Measurements from ENCODE around the gene GAS2L2.
"Not testable (repeated sequence)": the region's sequence is repeated elsewhere in the genome, so short reads cannot be mapped to it uniquely, and the experiment has no call there.

The GAS2L2 gene

GRCh38 chr17:35726127-35726952, 26.7 kb downstream of the GAS2L2 start:
- peak; percentile 97 for DNase-seq

DNA sequence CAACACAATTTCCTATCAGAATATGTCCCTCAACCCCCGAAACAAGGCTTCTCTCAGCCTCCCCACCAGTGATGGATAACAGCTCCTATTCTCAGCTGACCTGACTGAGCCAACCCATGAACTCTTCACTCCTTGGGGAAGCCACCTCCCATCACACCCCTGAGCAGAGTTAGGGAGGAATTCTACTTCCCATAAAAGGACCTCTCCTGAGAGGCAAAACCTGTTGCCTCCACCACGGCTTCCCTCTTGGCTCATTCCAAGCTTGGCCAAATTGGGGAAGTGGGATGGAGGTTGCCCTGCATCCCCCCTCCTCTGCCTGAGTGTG, 27.3 kb downstream of the GAS2L2 start:
- DNase-seq: peak; percentile 25

GRCh38 chr17:35725058-35725457, 28.0 kb downstream of the GAS2L2 start:
- DNase-seq: no peak

GRCh38 chr17:35723735-35724134, 29.3 kb downstream of the GAS2L2 start:
- no peak for DNase-seq

GRCh38 chr17:35717475-35717874, 35.6 kb downstream of the GAS2L2 start:
- DNase-seq: no peak

GRCh38 chr17:35716897-35717465, 36.1 kb downstream of the GAS2L2 start:
- no peak for DNase-seq

GRCh38 chr17:35716173-35716572, 36.9 kb downstream of the GAS2L2 start:
- no peak for DNase-seq

DNA sequence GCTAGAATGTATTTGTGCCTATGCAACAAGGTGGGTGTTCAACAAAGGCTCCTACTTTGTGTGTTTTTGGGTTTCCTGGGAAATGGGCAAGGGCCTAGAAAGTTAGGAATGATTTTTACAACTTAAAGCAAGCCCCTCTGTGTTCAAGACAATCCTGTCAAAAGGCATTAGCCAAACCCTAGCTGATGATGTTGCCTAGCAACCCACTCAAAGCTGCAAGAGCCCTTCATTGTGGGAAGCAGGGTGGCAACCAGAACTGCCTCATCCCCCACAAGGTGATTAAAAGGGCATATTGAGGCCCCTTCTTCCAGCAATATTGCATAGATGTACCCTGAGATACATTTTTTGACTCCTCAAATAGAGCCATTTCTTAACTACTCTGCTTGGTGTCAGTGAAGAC, 37.6 kb downstream of the GAS2L2 start:
- no peak for DNase-seq

GRCh38 chr17:35714988-35715387, 38.1 kb downstream of the GAS2L2 start:
- no peak for DNase-seq

- DNase-seq: peak; percentile 95
These were observed 39.8 kb downstream of the GAS2L2 start for GRCh38 chr17:35713069-35713728.

DNA sequence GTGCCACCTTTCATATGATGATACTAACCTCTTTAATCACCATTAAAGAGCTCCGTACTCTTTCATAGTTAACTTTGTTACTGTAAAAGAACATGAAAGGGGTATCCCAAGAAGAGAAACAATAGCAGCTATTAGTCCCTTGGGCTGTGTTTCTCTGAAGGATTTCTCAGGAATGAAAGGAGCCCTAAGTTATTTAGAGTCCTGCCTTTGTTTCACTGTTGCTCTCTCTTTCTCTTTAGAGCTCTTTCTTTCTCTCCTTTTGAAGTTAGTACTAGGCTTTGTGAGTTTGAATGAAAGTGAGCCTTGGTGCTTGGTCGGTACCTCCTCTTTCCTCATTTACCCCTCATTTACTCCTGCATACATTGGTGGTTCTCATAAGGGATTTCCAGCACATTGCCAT, 42.1 kb downstream of the GAS2L2 start:
- no peak for DNase-seq

DNA sequence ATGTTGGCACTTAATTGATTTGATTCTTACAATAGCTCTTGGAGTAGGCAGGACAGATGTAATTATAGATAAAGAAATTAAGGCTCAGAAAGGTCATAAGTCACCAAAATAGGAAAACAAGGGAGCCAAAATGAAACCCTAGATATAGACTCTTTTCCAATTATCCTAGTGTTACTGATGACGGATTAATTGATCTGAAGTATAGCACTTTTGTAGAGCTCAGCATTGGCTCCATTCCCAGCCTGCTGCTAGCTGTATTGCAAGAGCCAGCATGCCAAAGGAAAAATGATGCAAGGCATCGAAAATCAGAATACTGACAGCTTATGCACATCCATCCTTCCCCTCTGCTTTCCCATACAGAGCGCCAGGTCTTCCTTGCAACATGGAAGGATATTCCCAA, 43.2 kb downstream of the GAS2L2 start:
- DNase-seq: peak; percentile 76

DNA sequence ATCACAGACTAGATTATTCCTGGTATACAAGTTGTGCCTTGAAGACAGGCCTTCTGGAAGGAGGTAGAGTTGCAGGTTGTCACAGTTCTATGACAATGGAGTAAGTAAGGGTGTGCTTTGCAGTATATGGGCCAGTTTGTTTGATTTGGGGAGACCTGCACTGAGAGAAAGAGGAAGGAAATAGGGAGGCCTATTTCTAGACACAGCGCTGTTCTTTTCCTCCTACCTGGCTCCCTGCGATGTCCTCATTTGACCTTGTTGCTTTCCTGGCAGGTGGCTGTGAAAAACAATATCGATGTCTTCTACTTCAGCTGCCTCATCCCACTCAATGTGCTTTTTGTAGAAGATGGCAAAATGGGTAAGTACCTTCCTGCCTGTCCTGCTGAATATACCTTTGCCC, 44.1 kb downstream of the GAS2L2 start:
- DNase-seq: no peak

DNA sequence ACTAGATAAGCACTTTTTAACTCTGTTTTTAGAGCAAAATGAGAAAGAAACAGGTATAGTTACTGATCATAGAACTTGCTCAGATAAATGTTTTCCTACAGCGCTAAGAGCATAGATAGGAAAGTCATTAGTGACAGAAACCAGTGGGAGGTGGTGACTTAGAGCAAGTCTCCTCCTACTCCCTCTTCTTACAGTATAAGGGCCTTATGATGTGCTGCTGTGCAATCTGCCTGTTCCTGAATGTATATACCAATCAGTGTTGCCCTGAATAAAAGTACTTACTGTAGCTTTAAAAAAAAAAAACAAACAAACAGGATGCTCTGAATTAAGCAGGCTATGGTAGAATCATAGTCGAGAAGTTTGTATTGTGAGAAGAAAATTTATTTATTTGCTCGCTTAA, 44.9 kb downstream of the GAS2L2 start:
- DNase-seq: no peak

DNA sequence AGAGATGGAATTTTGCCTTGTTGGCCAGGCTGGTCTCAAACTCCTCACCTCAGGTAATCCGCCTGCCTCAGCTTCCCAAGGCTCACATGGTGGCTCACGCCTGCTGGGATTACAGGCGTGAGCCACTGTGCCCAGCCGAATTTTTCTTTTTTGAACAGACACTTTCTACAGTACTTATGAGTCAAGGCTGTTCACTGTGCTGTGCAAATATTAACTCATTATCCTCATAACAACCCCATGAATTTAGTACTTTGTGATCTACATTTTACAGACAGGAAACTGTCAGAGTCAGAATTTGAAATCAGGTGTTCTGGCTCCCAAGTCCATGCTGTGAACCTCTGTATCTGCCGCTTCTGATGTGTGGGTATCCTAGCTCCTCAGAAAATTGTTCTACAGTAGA, 47.3 kb downstream of the GAS2L2 start:
- DNase-seq: no peak

DNA sequence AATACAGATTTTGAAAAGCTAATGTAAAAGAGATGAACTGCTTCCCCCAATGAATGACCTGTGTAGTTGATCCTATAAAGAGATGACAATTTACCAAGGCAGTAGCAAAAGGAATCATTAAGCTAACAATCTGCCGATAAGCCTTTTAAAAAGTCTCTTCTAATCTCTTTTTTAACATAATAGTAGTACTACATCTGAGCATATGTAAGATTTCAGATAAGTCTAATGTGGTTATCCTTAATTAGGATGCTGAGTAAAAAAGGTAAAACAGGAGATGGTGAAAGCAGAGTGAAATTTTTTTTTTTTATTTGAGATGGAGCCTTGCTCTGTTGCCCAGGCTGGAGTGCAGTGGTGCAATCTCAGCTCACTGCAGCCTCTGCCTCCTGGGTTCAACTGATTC, 47.8 kb downstream of the GAS2L2 start:
- DNase-seq: no peak

- not testable (repeated sequence) for DNase-seq
These were observed 49.7 kb downstream of the GAS2L2 start for GRCh38 chr17:35703308-35703707.

DNA sequence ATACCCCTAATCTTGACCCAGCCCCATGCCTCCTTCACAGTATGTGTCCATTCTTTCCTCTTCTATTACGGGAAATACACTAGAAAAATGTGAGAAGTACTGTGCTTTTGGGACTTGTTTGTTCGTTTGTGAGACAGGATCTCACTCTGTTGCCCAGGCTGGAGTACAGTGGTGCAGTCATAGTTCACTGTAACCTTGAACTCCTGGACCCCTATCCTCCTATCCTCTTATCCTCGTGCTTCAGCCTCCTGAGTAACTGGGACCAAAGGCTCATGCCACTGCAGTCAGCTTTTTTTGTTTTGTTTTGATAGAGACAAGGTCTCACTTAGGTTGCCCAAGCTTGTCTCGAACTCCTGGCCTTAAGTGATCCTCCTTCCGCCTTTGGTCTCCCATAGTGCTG, 51.5 kb downstream of the GAS2L2 start:
- no peak for DNase-seq

- peak; percentile 17 for DNase-seq
These were observed 52.9 kb downstream of the GAS2L2 start for GRCh38 chr17:35700150-35700549.

DNA sequence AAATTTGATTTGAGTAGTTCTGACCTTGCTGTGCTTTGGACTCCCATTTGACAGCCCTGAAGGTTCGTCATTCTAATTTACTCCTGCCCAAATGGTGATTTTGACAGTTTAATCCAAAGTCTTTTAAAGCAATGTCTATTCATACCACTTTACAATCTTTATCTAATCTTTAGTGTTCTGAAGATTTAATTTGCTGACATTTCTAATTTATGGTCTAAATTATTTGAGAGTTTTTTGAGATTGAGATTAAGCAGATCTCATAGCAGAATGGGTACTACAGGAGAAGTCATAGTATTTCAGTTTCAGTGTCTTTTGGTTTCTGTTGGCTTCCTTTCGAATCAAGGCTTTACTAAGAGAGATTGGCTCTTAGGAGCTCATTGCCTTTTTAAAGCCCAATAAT, 54.2 kb downstream of the GAS2L2 start:
- no peak for DNase-seq

- DNase-seq: no peak
These were observed 57.4 kb downstream of the GAS2L2 start for GRCh38 chr17:35695613-35696012.

- DNase-seq: no peak
These were observed 58.1 kb downstream of the GAS2L2 start for GRCh38 chr17:35694906-35695305.

Data from fibroblast of skin of right quadriceps (primary cell).